GM12878 (cell line): ENCODE measurements around the gene VWA7. TPM values are rescaled to one million over a fixed set of nuclear protein-coding genes. Genes with fewer than 3 reads are reported as not detected.

Experiments
- BCL11A ChIP-seq: IDR thresholded peaks from 2 replicates; pipeline ENCODE4 v1.6.1; 2011; ENCODE audit warnings: low read depth, low read length
- CBFB ChIP-seq: IDR thresholded peaks from 2 replicates; pipeline ENCODE4 v1.6.1; 2016; ENCODE audit warnings: antibody characterized with exemption, low read depth
- CTCF ChIP-seq, 3 experiments: IDR thresholded peaks in 2 of 3; conservative IDR thresholded peaks in 1 of 3; 2 replicates each; pipeline ENCODE4 v1.5.1; 2011; ENCODE audit warnings: low read depth in 3 of 3, low read length in 3 of 3, mild to moderate bottlenecking in 3 of 3, control low read depth in 2 of 3, moderate library complexity in 2 of 3, inconsistent platforms in 1 of 3, mixed read lengths in 1 of 3; ENCODE audit not compliant: control insufficient read depth in 2 of 3, insufficient read depth in 1 of 3; ENCODE audit errors: extremely low read depth in 1 of 3
- E2F4 ChIP-seq: IDR thresholded peaks from 2 replicates; pipeline ENCODE4 v1.6.1; 2012; ENCODE audit warnings: low read depth, low read length, improper control_type of control experiment
- E2F8 ChIP-seq: fragments of 450-650 bp; IDR thresholded peaks from 2 replicates; pipeline ENCODE4 v1.6.1; 2018; ENCODE audit warnings: mild to moderate bottlenecking, low read depth, moderate library complexity; ENCODE audit not compliant: partially characterized antibody
- E4F1 ChIP-seq: fragments of 450-650 bp; IDR thresholded peaks from 2 replicates; pipeline ENCODE4 v1.6.1; 2018; ENCODE audit warnings: borderline replicate concordance, mild to moderate bottlenecking; ENCODE audit not compliant: partially characterized antibody
- ETV6 ChIP-seq, 2 experiments: fragments of 450-650 bp in 1 of 2; IDR thresholded peaks in 1 of 2; conservative IDR thresholded peaks in 1 of 2; 2 replicates each; pipeline ENCODE4 v1.6.1; 2014; ENCODE audit warnings: antibody characterized with exemption in 1 of 2, borderline replicate concordance in 1 of 2, low read depth in 1 of 2, mild to moderate bottlenecking in 1 of 2, moderate library complexity in 1 of 2
- EZH2 ChIP-seq: IDR thresholded peaks from 2 replicates; pipeline ENCODE4 v1.6.1; 2012; ENCODE audit warnings: low read depth, mild to moderate bottlenecking, control low read depth, inconsistent platforms, low read length, borderline replicate concordance; ENCODE audit not compliant: control insufficient read depth
- GABPA ChIP-seq: IDR thresholded peaks from 2 replicates; pipeline ENCODE4 v1.6.1; 2014; ENCODE audit warnings: antibody characterized with exemption, low read depth, mild to moderate bottlenecking, inconsistent platforms
- IKZF1 ChIP-seq: fragments of 450-650 bp; conservative IDR thresholded peaks from 2 replicates; pipeline ENCODE4 v1.6.1; 2017; ENCODE audit warnings: antibody characterized with exemption, mild to moderate bottlenecking
- MEF2B ChIP-seq: fragments of 450-650 bp; IDR thresholded peaks from 2 replicates; pipeline ENCODE4 v1.6.1; 2018; ENCODE audit warnings: mild to moderate bottlenecking, moderate library complexity; ENCODE audit not compliant: partially characterized antibody, poor library complexity, severe bottlenecking
- NFYB ChIP-seq: IDR thresholded peaks from 2 replicates; pipeline ENCODE4 v1.6.1; 2011; ENCODE audit warnings: low read depth, mild to moderate bottlenecking, low read length, improper control_type of control experiment, moderate library complexity; ENCODE audit not compliant: insufficient read depth
- NKRF ChIP-seq: fragments of 450-650 bp; conservative IDR thresholded peaks from 2 replicates; pipeline ENCODE4 v1.6.1; 2017; ENCODE audit warnings: mild to moderate bottlenecking, moderate library complexity
- SMAD1 ChIP-seq: fragments of 450-650 bp; IDR thresholded peaks from 2 replicates; pipeline ENCODE4 v1.6.1; 2018; ENCODE audit warnings: mild to moderate bottlenecking, low read depth; ENCODE audit not compliant: partially characterized antibody
- SP1 ChIP-seq: IDR thresholded peaks from one replicate; pipeline ENCODE4 v1.6.1; 2011; ENCODE audit warnings: low read depth, low read length
- WRNIP1 ChIP-seq: IDR thresholded peaks from 2 replicates; pipeline ENCODE4 v1.6.1; 2011; ENCODE audit warnings: low read depth, low read length, improper control_type of control experiment, borderline replicate concordance
- polyA plus RNA-seq, 11 experiments: library from polyadenylated mRNA; depleted of rRNA in 4 of 11; unstranded in 6 of 11; stranded (reverse) in 5 of 11; fragments of >200 nt; fragmentation: Nextera tagmentation in 4 of 11; fragmentation: Illumina TruSeq in 1 of 11; extraction: Ambion mirVana in 4 of 11; extraction: Trizol in 1 of 11; gene quantifications; 1 replicate in 1 of 11; 2 replicates in 10 of 11; pipeline versions ENCODE4 v1.2.1 to v1.2.3, GENCODE V29; 2011 to 2016; ENCODE audit warnings: inconsistent platforms in 2 of 11, missing spikeins in 2 of 11, low read depth in 1 of 11
- total RNA-seq, 4 experiments: library from RNA; depleted of rRNA in 3 of 4; stranded (reverse); fragments of >200 nt in 3 of 4; fragmentation: Illumina TruSeq in 1 of 4; extraction: Trizol in 1 of 4; gene quantifications; 2 replicates each; pipeline versions ENCODE4 v1.2.1 to v1.2.3, GENCODE V29; 2013 to 2021

Gene VWA7
- total and polyA plus RNA-seq, 10 of the 15 experiments (the other 5 are each of a cell fraction or from before 2014, with no cell fraction given) = 0.11 to 3.1 (median 1.2) TPM; not detected in 1

- TF ChIP-seq E2F8 = no peak
- no peak for TF ChIP-seq CBFB
- TF ChIP-seq SMAD1 = no peak
- no peak for TF ChIP-seq BCL11A
- no peak for TF ChIP-seq NKRF
- TF ChIP-seq ETV6 (conservative IDR thresholded peaks at IDR 0.05 in 1 of 2, IDR thresholded peaks at IDR 0.05 in 1 of 2; ENCODE audit: borderline replicate concordance in 1 of 2, low read depth in 1 of 2) = no peak
- TF ChIP-seq NFYB = no peak
- TF ChIP-seq WRNIP1 = no peak
- TF ChIP-seq E2F4 = no peak
- TF ChIP-seq E4F1 = no peak
- no peak for TF ChIP-seq MEF2B
- TF ChIP-seq CTCF (IDR thresholded peaks at IDR 0.05 in 2 of 3, conservative IDR thresholded peaks at IDR 0.05 in 1 of 3; ENCODE audit: control insufficient read depth in 2 of 3, extremely low read depth in 1 of 3, insufficient read depth in 1 of 3, low read depth in 3 of 3, low read length in 3 of 3) = no peak
- TF ChIP-seq SP1 = peak; percentile 33
- TF ChIP-seq EZH2 = no peak
- TF ChIP-seq GABPA = no peak
- no peak for TF ChIP-seq IKZF1
Observed at GRCh38 chr6:31737315-31737990, 39.7 kb downstream of the VWA7 start (continued).
